Stomach (tissue), 19 donors: ENCODE data around the gene OR51B6. TPM values are rescaled to one million over a fixed set of nuclear protein-coding genes. Genes with fewer than 3 reads are reported as not detected.

ENCODE experiments used
- DNase-seq, 2 donors: peaks; one replicate each; pipeline versions ENCODE4 v3.0.0 to v3.0.0-alpha.2; 2013 to 2019
- H3K27ac ChIP-seq, 5 donors: fragments of 200-600 bp in 4 of 5; sonication (generic) in 4 of 5; one replicate each; pipeline ENCODE4 v1.5.1; 2013 to 2019; ENCODE audit warnings: mild to moderate bottlenecking in 1 of 5, moderate library complexity in 1 of 5
- H3K27me3 ChIP-seq, 3 donors: fragments of 200-600 bp; sonication (generic); one replicate each; pipeline ENCODE4 v1.5.1; 2017 to 2019; ENCODE audit warnings: mixed run types in 1 of 3
- H3K36me3 ChIP-seq, 4 donors: fragments of 200-600 bp; sonication (generic); 1 replicate in 3 of 4; 2 replicates in 1 of 4; pipeline ENCODE4 v1.5.1; 2016 to 2019
- H3K4me1 ChIP-seq, 4 donors: fragments of 200-600 bp; sonication (generic); one replicate each; pipeline ENCODE4 v1.5.1; 2016 to 2019
- H3K4me3 ChIP-seq, 4 donors: fragments of 200-600 bp; sonication (generic) in 3 of 4; one replicate each; pipeline ENCODE4 v1.5.1; 2016 to 2019; ENCODE audit warnings: mild to moderate bottlenecking in 1 of 4
- H3K9me3 ChIP-seq, 4 donors: fragments of 200-600 bp; sonication (generic); one replicate each; pipeline ENCODE4 v1.5.1; 2016 to 2019
- EP300 ChIP-seq: sonication (generic); formaldehyde crosslinking; IDR thresholded peaks from one replicate; pipeline ENCODE4 v1.6.1; 2017; ENCODE audit warnings: antibody characterized with exemption
- POLR2A ChIP-seq, 4 donors: fragments of 450-650 bp; IDR thresholded peaks; one replicate each; pipeline ENCODE4 v1.6.1; 2016; ENCODE audit warnings: antibody characterized with exemption in 4 of 4, control low read depth in 2 of 4, mild to moderate bottlenecking in 1 of 4, moderate library complexity in 1 of 4
- POLR2AphosphoS5 ChIP-seq, 3 donors: sonication (generic); formaldehyde crosslinking; IDR thresholded peaks; one replicate each; pipeline ENCODE4 v1.6.1; 2016; ENCODE audit warnings: antibody characterized with exemption in 3 of 3
- WGBS, 5 donors: extraction: QIAGEN DNeasy Blood & Tissue Kit in 3 of 5; methylation state at CpG; one replicate each; pipeline versions ENCODE4 v1.1.5 to v1.1.7; 2013 to 2018; 5-methylcytosine and 5-hydroxymethylcytosine counted together
- intact Hi-C: fragments of 100-400 bp; cut with DNase I; formaldehyde crosslinking; loops from one replicate; pipeline ENCODE4 v1.15.1; 2023; ENCODE audit warnings: low total_unique reads
- long read RNA-seq, 10 donors: transcript quantifications; one replicate each; lab custom pipeline, GENCODE V29; 2026
- polyA plus RNA-seq, 3 donors: library from polyadenylated mRNA; stranded (reverse); fragments of 200-250 nt; gene quantifications; one replicate each; pipeline ENCODE4 v1.2.3, GENCODE V29; 2013
- total RNA-seq, 5 donors: library from RNA; depleted of rRNA; stranded (reverse); fragments of >200 nt; gene quantifications; one replicate each; pipeline versions ENCODE4 v1.1.0 to v1.2.3, GENCODE V29; 2014 to 2016
- TF ChIP-seq, protein P1 (sequence below), 7 experiments: fragments of 450-650 bp in 4 of 7; fragments of 200-600 bp in 3 of 7; sonication (generic) in 3 of 7; IDR thresholded peaks; one replicate each; pipeline ENCODE4 v1.5.1; 2016 to 2019; ENCODE audit warnings: antibody characterized with exemption in 7 of 7, control low read depth in 2 of 7, mild to moderate bottlenecking in 1 of 7
- donor health status: healthy with polysubstance abuse.
- donor health status: Bipolar disorder and iron deficiency.
- donor health status: healthy.

The OR51B6 gene, protein sequence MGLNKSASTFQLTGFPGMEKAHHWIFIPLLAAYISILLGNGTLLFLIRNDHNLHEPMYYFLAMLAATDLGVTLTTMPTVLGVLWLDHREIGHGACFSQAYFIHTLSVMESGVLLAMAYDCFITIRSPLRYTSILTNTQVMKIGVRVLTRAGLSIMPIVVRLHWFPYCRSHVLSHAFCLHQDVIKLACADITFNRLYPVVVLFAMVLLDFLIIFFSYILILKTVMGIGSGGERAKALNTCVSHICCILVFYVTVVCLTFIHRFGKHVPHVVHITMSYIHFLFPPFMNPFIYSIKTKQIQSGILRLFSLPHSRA
- total RNA-seq (not detected), polyA plus RNA-seq (not detected)
- long read RNA-seq, donor 1 = 0 reads
- long read RNA-seq, donor 2 = 0 reads
- long read RNA-seq, donor 3 = 0 reads
- long read RNA-seq, donor 4 = 0 reads
- long read RNA-seq, donor 5 = 0 reads
- long read RNA-seq, donor 6 = 0 reads
- long read RNA-seq, donor 7, partial matches to known transcripts = 0 of 1 reads
- long read RNA-seq, donor 7, other reads (novel, unspliced or antisense) = 0 of 1 reads
- long read RNA-seq, donor 8 = 0 reads
- long read RNA-seq, donor 9 = 0 reads
- long read RNA-seq, donor 10 = 0 reads

DNA sequence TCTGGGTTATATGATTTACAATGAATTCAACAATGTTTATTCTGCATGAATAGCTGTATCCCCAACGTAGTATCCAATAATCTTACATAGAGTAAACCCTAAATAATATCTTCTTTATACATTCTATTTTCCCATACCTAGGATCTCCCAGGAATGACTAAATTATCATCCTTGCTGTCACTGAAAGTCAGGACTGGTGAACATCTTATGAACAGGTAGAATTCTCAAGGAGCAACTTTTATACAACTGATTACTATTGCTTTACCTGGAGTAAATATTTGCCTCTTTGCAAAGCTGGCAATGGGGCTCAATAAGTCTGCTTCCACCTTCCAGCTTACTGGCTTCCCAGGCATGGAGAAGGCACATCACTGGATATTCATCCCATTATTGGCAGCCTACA, at the start of gene OR51B6:
OR51B6 (plus strand) TSS at position 301 of the 400 bp plus-strand sequence; CDS start at position 301, 0 bp downstream.
- Histone ChIP-seq H3K4me3 (no peak within 1 kb of the TSS), H3K4me1 (no peaks in the 10 kb centered on the region), H3K9me3 (no peaks in the 10 kb centered on the region), H3K27me3 (no peaks in the 10 kb centered on the region), H3K36me3 (no peaks in the 10 kb centered on the region), H3K27ac (no peak within 1 kb of the TSS)
- no peak for TF ChIP-seq EP300
- 41 to 67% (median 53%) methylated on average over 1 of the region's 1 CpG for WGBS, 5 donors
- intact Hi-C loops = no loop called here
- DNase-seq = no peak

- DNase-seq = no peak
- Histone ChIP-seq H3K27me3 (no peaks in the 10 kb centered on the region), H3K9me3 (no peaks in the 10 kb centered on the region), H3K4me3 (no peak within 1 kb of the TSS), H3K27ac (no peak within 1 kb of the TSS), H3K36me3 (no peaks in the 10 kb centered on the region), H3K4me1 (no peaks in the 10 kb centered on the region)
- TF ChIP-seq EP300 (no peak), POLR2A (IDR thresholded peaks at IDR 0.05) (no peak), POLR2AphosphoS5 (IDR thresholded peaks at IDR 0.05) (no peak)
- TF ChIP-seq, protein P1, sequence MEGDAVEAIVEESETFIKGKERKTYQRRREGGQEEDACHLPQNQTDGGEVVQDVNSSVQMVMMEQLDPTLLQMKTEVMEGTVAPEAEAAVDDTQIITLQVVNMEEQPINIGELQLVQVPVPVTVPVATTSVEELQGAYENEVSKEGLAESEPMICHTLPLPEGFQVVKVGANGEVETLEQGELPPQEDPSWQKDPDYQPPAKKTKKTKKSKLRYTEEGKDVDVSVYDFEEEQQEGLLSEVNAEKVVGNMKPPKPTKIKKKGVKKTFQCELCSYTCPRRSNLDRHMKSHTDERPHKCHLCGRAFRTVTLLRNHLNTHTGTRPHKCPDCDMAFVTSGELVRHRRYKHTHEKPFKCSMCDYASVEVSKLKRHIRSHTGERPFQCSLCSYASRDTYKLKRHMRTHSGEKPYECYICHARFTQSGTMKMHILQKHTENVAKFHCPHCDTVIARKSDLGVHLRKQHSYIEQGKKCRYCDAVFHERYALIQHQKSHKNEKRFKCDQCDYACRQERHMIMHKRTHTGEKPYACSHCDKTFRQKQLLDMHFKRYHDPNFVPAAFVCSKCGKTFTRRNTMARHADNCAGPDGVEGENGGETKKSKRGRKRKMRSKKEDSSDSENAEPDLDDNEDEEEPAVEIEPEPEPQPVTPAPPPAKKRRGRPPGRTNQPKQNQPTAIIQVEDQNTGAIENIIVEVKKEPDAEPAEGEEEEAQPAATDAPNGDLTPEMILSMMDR (IDR thresholded peaks at IDR 0.05) = no peak
- intact Hi-C loops = no loop called here
- WGBS, 5 donors = 86 to 95% (median 88%) methylated on average over 2 of the region's 2 CpGs
Observed at GRCh38 chr11:5301846-5302245, 49.5 kb upstream of the OR51B6 start, which contains the start of gene OR51B4. Gene OR51B4 (minus strand): TSS chr11:5301946. CDS start chr11:5301946, 0 bp downstream.

DNA sequence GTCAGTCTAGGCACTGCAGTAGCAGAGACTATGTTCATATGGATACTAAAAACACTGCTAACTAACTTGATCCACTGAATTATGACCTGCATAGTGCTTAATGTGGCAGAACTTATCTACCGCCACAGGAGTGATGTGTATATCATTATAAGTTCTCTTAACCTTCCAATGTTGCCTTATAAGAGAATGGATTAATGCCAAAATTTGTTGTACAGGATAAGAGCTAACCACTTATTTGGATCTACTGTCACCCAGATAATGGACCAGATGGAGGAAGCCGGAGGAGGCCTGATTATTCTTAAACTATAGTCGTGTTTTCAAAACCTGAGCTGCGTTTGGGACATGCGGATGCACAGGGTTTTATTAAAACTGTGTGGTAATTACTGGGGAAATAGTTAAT, 47.7 kb upstream of the OR51B6 start:
- DNase-seq = no peak
- intact Hi-C loops = no loop called here
- Histone ChIP-seq H3K4me3 (no peak overlapping the region), H3K9me3 (no peaks in the 10 kb centered on the region), H3K36me3 (no peaks in the 10 kb centered on the region), H3K4me1 (no peaks in the 10 kb centered on the region), H3K27me3 (no peaks in the 10 kb centered on the region), H3K27ac (no peak overlapping the region)
- TF ChIP-seq POLR2AphosphoS5 (IDR thresholded peaks at IDR 0.05) (no peak), EP300 (no peak), POLR2A (IDR thresholded peaks at IDR 0.05) (no peak)
- TF ChIP-seq, protein P1 (IDR thresholded peaks at IDR 0.05) = no peak
- 71 to 84% (median 72%) methylated on average over 5 of the region's 5 CpGs for WGBS, 5 donors

GRCh38 chr11:5304046-5304445, 47.3 kb upstream of the OR51B6 start:
- intact Hi-C loops = no loop called here
- Histone ChIP-seq H3K27ac (no peak overlapping the region), H3K9me3 (no peaks in the 10 kb centered on the region), H3K4me1 (no peaks in the 10 kb centered on the region), H3K27me3 (no peaks in the 10 kb centered on the region), H3K36me3 (no peaks in the 10 kb centered on the region), H3K4me3 (no peak overlapping the region)
- TF ChIP-seq POLR2AphosphoS5 (IDR thresholded peaks at IDR 0.05) = no peak
- TF ChIP-seq, protein P1 (IDR thresholded peaks at IDR 0.05) = no peak
- no peak for TF ChIP-seq EP300
- 34 to 100% (median 90%) methylated on average over 1 of the region's 1 CpG for WGBS, 5 donors
- no peak for DNase-seq
